SK-N-MC (cell line): ENCODE data around the gene ASCL2.

Experiments
- DNase-seq: peaks from one replicate; pipeline ENCODE4 v3.0.0-alpha.2; 2011; ENCODE audit warnings: low read depth, low spot score
- H3K27ac ChIP-seq: fragments of 200-600 bp; sonication (generic); 2 replicates; pipeline ENCODE4 v1.5.1; 2016; ENCODE audit warnings: mixed run types
- H3K36me3 ChIP-seq: fragments of 200-600 bp; sonication (generic); 2 replicates; pipeline ENCODE4 v1.6.1; 2017; ENCODE audit warnings: antibody characterized with exemption, low read length, mixed read lengths; ENCODE audit not compliant: insufficient read depth
- H3K4me3 ChIP-seq: fragments of 200-600 bp; sonication (generic); 2 replicates; pipeline ENCODE4 v1.5.1; 2016
- H3K9ac ChIP-seq: fragments of 200-600 bp; sonication (generic); 2 replicates; pipeline ENCODE4 v1.8.0; 2017; ENCODE audit warnings: mixed run types, mixed read lengths; ENCODE audit not compliant: insufficient read length
- H3K9me3 ChIP-seq: fragments of 200-600 bp; sonication (generic); 2 replicates; pipeline ENCODE4 v1.6.1; 2017; ENCODE audit warnings: low read depth, mild to moderate bottlenecking, antibody characterized with exemption, low read length, moderate library complexity, mixed read lengths
- EZH2 ChIP-seq: fragments of 200-600 bp; sonication (generic); IDR thresholded peaks from one replicate; pipeline ENCODE4 v1.6.1; 2017; ENCODE audit warnings: antibody characterized with exemption
- FOXP2 ChIP-seq: optimal IDR thresholded peaks from 2 replicates; pipeline ENCODE3; 2011; ENCODE audit warnings: mild to moderate bottlenecking, moderate library complexity; ENCODE audit not compliant: insufficient read depth; ENCODE audit errors: extremely low read length, control extremely low read depth
- POLR2AphosphoS5 ChIP-seq: IDR thresholded peaks from 2 replicates; pipeline ENCODE4 v1.6.1; 2012; ENCODE audit warnings: mild to moderate bottlenecking, low read depth, low read length, borderline replicate concordance

Gene ASCL2

DNA sequence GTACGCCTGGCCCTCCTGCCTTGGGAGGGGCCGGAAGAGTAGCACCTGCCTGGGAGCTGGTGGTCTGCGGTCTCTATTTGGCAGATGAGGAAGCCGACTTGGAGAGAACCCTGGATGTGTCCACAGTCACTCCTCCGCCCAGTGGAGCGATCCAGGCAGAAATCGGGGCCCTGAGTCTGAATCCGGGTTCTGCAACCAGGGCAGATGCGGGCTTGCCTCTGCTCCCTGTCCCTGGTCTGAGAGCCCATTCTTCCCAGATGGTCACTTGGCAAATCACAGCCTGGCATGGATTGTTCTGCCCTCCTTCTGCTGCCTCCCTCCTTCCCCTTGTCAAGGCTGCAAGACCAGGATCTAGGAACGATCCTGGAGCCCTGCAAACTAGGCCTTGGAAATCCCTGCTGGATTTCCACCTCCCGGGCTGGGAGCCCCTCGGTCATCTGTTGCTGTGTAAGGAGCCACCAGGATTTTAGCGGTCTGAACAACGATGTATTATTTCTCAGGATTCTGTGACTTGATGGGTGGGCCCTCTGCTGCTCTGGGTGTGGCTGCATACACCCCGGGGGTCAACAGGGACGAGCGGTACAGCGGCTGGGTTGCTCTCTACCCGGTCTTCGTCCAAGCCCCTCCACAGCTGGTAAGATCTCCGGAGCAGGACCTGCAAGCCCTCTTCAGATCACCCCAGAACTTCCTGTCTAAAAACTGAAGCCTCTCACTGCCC, 2.0 kb upstream of the ASCL2 start:
- no peaks in the 10 kb centered on the region for H3K36me3 ChIP-seq
- no peak for DNase-seq

GRCh38 chr11:2271327-2272227, 1.2 kb upstream of the ASCL2 start:
- no peak overlapping the region for H3K4me3 ChIP-seq

More for the DNA sequence above, 2.0 kb upstream of the ASCL2 start:
- no peak for TF ChIP-seq EZH2
- TF ChIP-seq FOXP2: no peak
- TF ChIP-seq POLR2AphosphoS5: no peak
- no peak overlapping the region for H3K9ac ChIP-seq
- H3K27ac ChIP-seq: no peak overlapping the region
- H3K4me3 ChIP-seq: no peak overlapping the region
- H3K9me3 ChIP-seq: no peaks in the 10 kb centered on the region

DNA sequence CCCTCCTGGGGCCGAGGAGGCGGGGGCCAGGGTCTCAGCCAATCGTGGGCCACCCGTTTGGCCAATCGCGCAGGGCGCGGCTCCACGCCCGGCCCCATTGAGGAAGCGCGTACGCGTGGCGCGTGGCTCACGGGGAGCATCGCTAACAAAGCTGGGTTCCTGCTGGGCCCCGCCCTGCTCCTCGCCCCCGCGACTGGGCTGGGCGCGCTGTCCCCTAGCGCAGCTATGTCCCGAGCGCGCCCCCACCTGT, 614 bp upstream of the ASCL2 start:
- no peak overlapping the region for H3K27ac ChIP-seq
- no peaks in the 10 kb centered on the region for H3K9me3 ChIP-seq
- H3K36me3 ChIP-seq: no peaks in the 10 kb centered on the region
- TF ChIP-seq POLR2AphosphoS5: no peak
- no peak for TF ChIP-seq EZH2
- TF ChIP-seq FOXP2: no peak
- no peak overlapping the region for H3K4me3 ChIP-seq
- no peak overlapping the region for H3K9ac ChIP-seq
- DNase-seq: no peak

More at GRCh38 chr11:2271327-2272227, 1.2 kb upstream of the ASCL2 start:
- TF ChIP-seq FOXP2 (no peak), EZH2 (no peak), POLR2AphosphoS5 (no peak)
- Histone ChIP-seq H3K9me3 (no peaks in the 10 kb centered on the region), H3K36me3 (no peaks in the 10 kb centered on the region), H3K9ac (no peak overlapping the region), H3K27ac (no peak overlapping the region)
- DNase-seq: no peak

- no peak for DNase-seq
- Histone ChIP-seq H3K27ac (no peak overlapping the region), H3K4me3 (no peak overlapping the region), H3K9me3 (no peaks in the 10 kb centered on the region), H3K9ac (no peak overlapping the region), H3K36me3 (no peaks in the 10 kb centered on the region)
- no peak for TF ChIP-seq POLR2AphosphoS5
- TF ChIP-seq EZH2: no peak
- no peak for TF ChIP-seq FOXP2
Measured at GRCh38 chr11:2269601-2270321, 627 bp downstream of the ASCL2 start.

GRCh38 chr11:2268729-2269600, 1.4 kb downstream of the ASCL2 start:
- no peak overlapping the region for H3K27ac ChIP-seq
- no peaks in the 10 kb centered on the region for H3K9me3 ChIP-seq
- H3K9ac ChIP-seq: no peak overlapping the region
- TF ChIP-seq POLR2AphosphoS5: no peak
- peak; percentile 48 for TF ChIP-seq EZH2
- no peak overlapping the region for H3K4me3 ChIP-seq
- no peaks in the 10 kb centered on the region for H3K36me3 ChIP-seq
- DNase-seq: no peak

GRCh38 chr11:2267851-2268728, 2.3 kb downstream of the ASCL2 start:
- no peak for TF ChIP-seq EZH2
- no peak for TF ChIP-seq POLR2AphosphoS5
- TF ChIP-seq FOXP2: no peak
- DNase-seq: no peak
- Histone ChIP-seq H3K9ac (no peak overlapping the region), H3K36me3 (no peaks in the 10 kb centered on the region), H3K27ac (no peak overlapping the region), H3K9me3 (no peaks in the 10 kb centered on the region), H3K4me3 (no peak overlapping the region)

DNA sequence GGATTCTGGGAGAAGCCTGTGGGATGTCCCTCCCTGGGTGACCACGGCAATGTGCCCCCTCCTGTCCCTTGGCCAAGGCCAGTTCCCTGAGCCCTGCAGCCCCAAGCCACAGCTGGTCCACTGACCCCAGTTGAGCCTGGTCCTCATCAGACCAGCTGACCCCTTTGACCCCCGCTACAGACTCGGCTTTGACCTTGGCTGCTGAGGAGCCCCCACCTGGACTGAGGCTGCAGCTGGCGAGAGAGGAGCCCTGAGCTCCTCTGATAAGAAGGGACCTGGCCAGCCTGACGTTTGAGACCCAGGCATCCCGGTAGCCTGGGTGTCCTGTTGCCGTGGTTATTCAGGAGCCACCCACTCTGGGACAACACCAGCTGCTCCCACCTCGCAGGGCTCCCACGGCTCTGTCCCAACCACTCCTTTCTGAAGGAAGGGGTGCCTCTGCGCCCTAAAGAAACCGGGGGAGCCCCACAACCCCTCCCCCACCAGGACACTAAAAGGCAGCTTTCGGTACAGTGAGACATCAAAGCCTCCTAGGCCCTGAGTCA, 3.0 kb downstream of the ASCL2 start:
- H3K9me3 ChIP-seq: no peaks in the 10 kb centered on the region
- DNase-seq: no peak
- no peak for TF ChIP-seq POLR2AphosphoS5
- no peak for TF ChIP-seq FOXP2
- no peak for TF ChIP-seq EZH2
- H3K36me3 ChIP-seq: no peaks in the 10 kb centered on the region
- H3K27ac ChIP-seq: no peak overlapping the region
- H3K9ac ChIP-seq: no peak overlapping the region
- no peak overlapping the region for H3K4me3 ChIP-seq
